ENCODE data around the gene PSEN1. TPM values are rescaled to one million over a fixed set of nuclear protein-coding genes. Genes with fewer than 3 reads are reported as not detected.

PSEN1 gene
- total RNA-seq, 1 experiment from 2014 or later = 39.3 TPM

- in situ Hi-C loops (cut with HindIII; ENCODE audit: low pct_unique_long_range_greater_than_20kb, low sequenced_read_pairs) (no loop called here), intact Hi-C loops (cut with micrococcal nuclease; ENCODE audit: unreplicated experiment) (no loop called here)
- no peaks in the 10 kb centered on the region for H3K9me3 ChIP-seq (ENCODE audit: control insufficient read depth, insufficient read depth, low read depth, low read length)
- ATAC-seq (no peak), DNase-seq (ENCODE audit: low read depth, low spot score) (no peak)
- no peaks in the 10 kb centered on the region for H3K27me3 ChIP-seq (ENCODE audit: control insufficient read depth, insufficient read depth, low read length)
- ChIA-PET POLR2A (no interaction called here), CTCF (interaction anchor here (0.7 kb wide), 1 partner anchor 14 kb away, joined by 8 read pairs; no protein-coding TSS in a partner anchor)
- no peak overlapping the region; the same call in 1 of the 2 replicates for H3K27ac ChIP-seq (ENCODE audit: low read length)
- no peaks in the 10 kb centered on the region; the same call in 1 of the 2 replicates for H3K4me1 ChIP-seq (ENCODE audit: control insufficient read depth, insufficient read depth, low read length)
- TF ChIP-seq SIN3A (IDR thresholded peaks at IDR 0.05; ENCODE audit: borderline replicate concordance, insufficient read depth, low read depth, low read length) (no peak), POLR2AphosphoS5 (IDR thresholded peaks at IDR 0.05; ENCODE audit: low read depth, low read length) (no peak), CTCF (IDR thresholded peaks at IDR 0.05) (no peak), REST (IDR thresholded peaks at IDR 0.05; ENCODE audit: insufficient read depth in 1 of 2, low read depth in 2 of 2, low read length in 1 of 2) (no peak)
- BruUV-seq (replicated peaks) = no TSS peak
- peaks cover 10% of the 10 kb centered on the region for H3K36me3 ChIP-seq (ENCODE audit: control insufficient read depth, insufficient read depth, low read length)
- no peak overlapping the region for H3K4me3 ChIP-seq (ENCODE audit: low read depth in 2 of 2, low read length in 2 of 2)
Measured at GRCh38 chr14:73217411-73217810, 81.1 kb downstream of the PSEN1 start.

- no peak for ATAC-seq
- no TSS peak for BruUV-seq (replicated peaks)
- intact Hi-C loops (cut with micrococcal nuclease; ENCODE audit: unreplicated experiment) (no loop called here), in situ Hi-C loops (cut with HindIII; ENCODE audit: low pct_unique_long_range_greater_than_20kb, low sequenced_read_pairs) (no loop called here)
- H3K9me3 ChIP-seq (ENCODE audit: control insufficient read depth, insufficient read depth, low read depth, low read length) = no peaks in the 10 kb centered on the region
- no peak overlapping the region for H3K27ac ChIP-seq (ENCODE audit: low read length)
- CTCF ChIA-PET = no interaction called here
- peaks cover 4% of the 10 kb centered on the region; the same call in 1 of the 2 replicates for H3K36me3 ChIP-seq (ENCODE audit: control insufficient read depth, insufficient read depth, low read length)
- no peak for TF ChIP-seq CTCF (IDR thresholded peaks at IDR 0.05)
- H3K27me3 ChIP-seq (ENCODE audit: control insufficient read depth, insufficient read depth, low read length) = no peaks in the 10 kb centered on the region
- no peak overlapping the region for H3K4me3 ChIP-seq (ENCODE audit: low read depth in 2 of 2, low read length in 2 of 2)
- DNase-seq (ENCODE audit: low read depth, low spot score) = no peak
- POLR2A ChIA-PET = interaction anchor here (0.6 kb wide), 1 partner anchor 629 kb away, joined by 3 read pairs; no protein-coding TSS in a partner anchor
- no peaks in the 10 kb centered on the region; the same call in 1 of the 2 replicates for H3K4me1 ChIP-seq (ENCODE audit: control insufficient read depth, insufficient read depth, low read length)
Measured at GRCh38 chr14:73220061-73220460, 83.8 kb downstream of the PSEN1 start.

- CTCF ChIA-PET = no interaction called here
- no peak overlapping the region for H3K27ac ChIP-seq (ENCODE audit: low read length)
- ATAC-seq = no peak
- POLR2A ChIA-PET = no interaction called here
- intact Hi-C loops (cut with micrococcal nuclease; ENCODE audit: unreplicated experiment) = no loop called here
- DNase-seq (ENCODE audit: low read depth, low spot score) = no peak
- H3K27me3 ChIP-seq (ENCODE audit: control insufficient read depth, insufficient read depth, low read length) = no peaks in the 10 kb centered on the region
- in situ Hi-C loops (cut with HindIII; ENCODE audit: low pct_unique_long_range_greater_than_20kb, low sequenced_read_pairs) = no loop called here
- TF ChIP-seq TCF7L2 (IDR thresholded peaks at IDR 0.05; ENCODE audit: low read depth, low read length) (no peak), CTCF (IDR thresholded peaks at IDR 0.05) (no peak), POLR2AphosphoS5 (IDR thresholded peaks at IDR 0.05; ENCODE audit: low read depth, low read length) (no peak), SIN3A (IDR thresholded peaks at IDR 0.05; ENCODE audit: borderline replicate concordance, insufficient read depth, low read depth, low read length) (no peak), REST (IDR thresholded peaks at IDR 0.05; ENCODE audit: insufficient read depth in 1 of 2, low read depth in 2 of 2, low read length in 1 of 2) (no peak)
- no TSS peak for BruUV-seq (replicated peaks)
- no peak overlapping the region for H3K4me3 ChIP-seq (ENCODE audit: low read depth in 2 of 2, low read length in 2 of 2)
- H3K4me1 ChIP-seq (ENCODE audit: control insufficient read depth, insufficient read depth, low read length) = no peaks in the 10 kb centered on the region; the same call in 1 of the 2 replicates
- H3K36me3 ChIP-seq (ENCODE audit: control insufficient read depth, insufficient read depth, low read length) = peaks cover 4% of the 10 kb centered on the region; the same call in 1 of the 2 replicates
- no peaks in the 10 kb centered on the region for H3K9me3 ChIP-seq (ENCODE audit: control insufficient read depth, insufficient read depth, low read depth, low read length)
Measured at GRCh38 chr14:73220634-73221033, 84.3 kb downstream of the PSEN1 start.

All from Panc1 (cell line).